MM.1S (cell line): ENCODE measurements around the gene CITED4.

Source experiments
- DNase-seq: peaks from one replicate; pipeline ENCODE4 v3.0.0-alpha.2; 2015
- H2AFZ ChIP-seq: fragments of 300-600 bp; sonication (generic); 2 replicates; pipeline ENCODE4 v1.6.0; 2016; ENCODE audit warnings: antibody characterized with exemption, low read length
- H3F3A ChIP-seq: fragments of 300-600 bp; sonication (generic); 2 replicates; pipeline ENCODE4 v1.6.1; 2016; ENCODE audit warnings: mild to moderate bottlenecking, antibody characterized with exemption, low read length, moderate library complexity, mixed read lengths; ENCODE audit not compliant: insufficient read depth
- H3K27ac ChIP-seq: fragments of 300-600 bp; sonication (generic); 2 replicates; pipeline ENCODE4 v1.5.1; 2016; ENCODE audit warnings: mild to moderate bottlenecking, low read length
- H3K27me3 ChIP-seq: fragments of 300-600 bp; sonication (generic); replicated peaks from 2 replicates; pipeline ENCODE4 v1.6.0; 2016; ENCODE audit warnings: low read length; ENCODE audit not compliant: insufficient read depth
- H3K36me3 ChIP-seq: fragments of 300-600 bp; sonication (generic); replicated peaks from 2 replicates; pipeline ENCODE4 v1.6.1; 2016; ENCODE audit warnings: mild to moderate bottlenecking, low read length, mixed read lengths; ENCODE audit not compliant: insufficient read depth
- H3K4me1 ChIP-seq: fragments of 300-600 bp; sonication (generic); 2 replicates; pipeline ENCODE4 v1.6.1; 2016; ENCODE audit warnings: low read length, mixed read lengths
- H3K4me2 ChIP-seq: fragments of 300-600 bp; sonication (generic); 2 replicates; pipeline ENCODE4 v1.6.0; 2016; ENCODE audit warnings: low read depth, low read length
- H3K4me3 ChIP-seq: fragments of 300-600 bp; sonication (generic); 2 replicates; pipeline ENCODE4 v1.5.1; 2016; ENCODE audit warnings: low read length, mixed read lengths
- H3K79me2 ChIP-seq: fragments of 300-600 bp; sonication (generic); 2 replicates; pipeline ENCODE4 v1.6.1; 2016; ENCODE audit warnings: mixed run types, low read length, mixed read lengths
- H3K9ac ChIP-seq: fragments of 300-600 bp; sonication (generic); 2 replicates; pipeline ENCODE4 v1.6.1; 2016; ENCODE audit warnings: low read length, mixed read lengths
- H3K9me2 ChIP-seq: fragments of 300-600 bp; sonication (generic); replicated peaks from 2 replicates; pipeline ENCODE4 v1.6.1; 2016; ENCODE audit warnings: mild to moderate bottlenecking, low read length, mixed read lengths; ENCODE audit not compliant: insufficient read depth
- H3K9me3 ChIP-seq: fragments of 300-600 bp; sonication (generic); replicated peaks from 2 replicates; pipeline ENCODE4 v1.6.1; 2016; ENCODE audit warnings: mild to moderate bottlenecking, low read length, mixed read lengths; ENCODE audit not compliant: insufficient read depth
- H4K20me1 ChIP-seq: fragments of 300-600 bp; sonication (generic); 2 replicates; pipeline ENCODE4 v1.6.1; 2016; ENCODE audit warnings: mild to moderate bottlenecking, low read length, moderate library complexity, mixed read lengths; ENCODE audit not compliant: insufficient read depth
- CTCF ChIP-seq: fragments of 300-600 bp; sonication (generic); IDR thresholded peaks from 2 replicates; pipeline ENCODE4 v1.5.1; 2016; ENCODE audit warnings: antibody characterized with exemption, low read length, mixed read lengths
- EZH2 ChIP-seq: fragments of 300-600 bp; sonication (generic); optimal IDR thresholded peaks from 2 replicates; pipeline ENCODE3; 2017; ENCODE audit warnings: low read depth, mild to moderate bottlenecking, antibody characterized with exemption, low read length, mixed read lengths
- EZH2phosphoT487 ChIP-seq: fragments of 300-600 bp; sonication (generic); IDR thresholded peaks from 2 replicates; pipeline ENCODE4 v1.6.1; 2018; ENCODE audit warnings: antibody characterized with exemption, low read length

CITED4 gene

GRCh38 chr1:40829631-40830245, 32.4 kb downstream of the CITED4 start:
- Histone ChIP-seq H3K9me3 (no peaks in the 10 kb centered on the region), H3K27me3 (0 out of 2 replicates have a peak, but pooled peaks cover 4% of the 10 kb centered on the region), H3F3A (no peaks in the 10 kb centered on the region), H2AFZ (no peak overlapping the region), H3K27ac (no peak overlapping the region), H3K4me3 (no peak overlapping the region), H3K9me2 (no peaks in the 10 kb centered on the region), H3K9ac (no peak overlapping the region), H3K79me2 (no peaks in the 10 kb centered on the region), H3K36me3 (no peaks in the 10 kb centered on the region), H4K20me1 (no peaks in the 10 kb centered on the region), H3K4me1 (no peaks in the 10 kb centered on the region), H3K4me2 (no peak overlapping the region)
- DNase-seq: no peak
- TF ChIP-seq EZH2 (no peak), EZH2phosphoT487 (no peak)

DNA sequence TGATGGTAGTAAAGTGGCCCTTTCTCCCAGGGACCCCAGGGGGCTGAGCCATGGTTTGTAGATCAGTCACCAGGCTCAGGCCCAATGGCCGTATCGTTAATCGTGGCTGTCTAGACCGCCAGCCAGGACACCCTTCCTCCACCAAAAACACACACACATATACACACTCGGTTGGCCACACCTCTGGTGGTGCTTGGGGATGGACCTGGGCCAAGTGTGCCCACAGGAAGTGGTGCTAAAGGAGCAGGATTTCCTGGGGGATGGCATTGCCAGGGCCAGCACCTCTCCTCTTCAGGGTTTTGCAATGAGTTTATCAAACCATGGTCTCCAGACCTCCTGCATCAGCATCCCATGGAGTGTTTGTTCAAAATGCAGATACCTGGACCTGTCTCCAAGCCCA, 36.2 kb downstream of the CITED4 start:
- Histone ChIP-seq H3F3A (no peaks in the 10 kb centered on the region), H4K20me1 (no peaks in the 10 kb centered on the region), H3K4me2 (no peak overlapping the region), H3K27ac (no peak overlapping the region), H3K9ac (no peak overlapping the region), H2AFZ (no peak overlapping the region), H3K9me2 (no peaks in the 10 kb centered on the region), H3K4me3 (no peak overlapping the region), H3K27me3 (0 out of 2 replicates have a peak, but pooled peaks cover 4% of the 10 kb centered on the region), H3K36me3 (no peaks in the 10 kb centered on the region), H3K79me2 (no peaks in the 10 kb centered on the region), H3K9me3 (no peaks in the 10 kb centered on the region), H3K4me1 (no peaks in the 10 kb centered on the region)
- TF ChIP-seq EZH2 (no peak), CTCF (no peak), EZH2phosphoT487 (no peak)
- no peak for DNase-seq

DNA sequence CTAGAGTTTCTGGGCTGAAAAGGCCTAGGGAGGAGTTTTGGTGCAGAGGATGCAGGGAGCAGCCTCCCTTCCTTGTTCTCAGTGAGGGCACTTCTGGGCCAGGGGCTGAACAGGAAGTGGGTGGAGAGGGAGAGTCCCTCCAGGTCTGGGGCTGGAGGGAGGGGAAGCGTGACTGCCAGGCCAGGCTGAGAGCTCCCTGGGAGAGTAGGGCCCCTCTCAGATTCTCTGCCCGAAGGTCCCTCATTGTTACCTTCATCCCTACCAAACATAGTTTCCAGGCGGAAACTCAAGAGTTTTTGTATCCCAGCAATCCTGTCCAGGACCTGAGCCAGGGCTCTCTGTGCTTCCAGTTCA, 36.8 kb downstream of the CITED4 start:
- H3K4me2 ChIP-seq: no peak overlapping the region
- H3K27ac ChIP-seq: no peak overlapping the region
- no peaks in the 10 kb centered on the region for H3K36me3 ChIP-seq
- no peaks in the 10 kb centered on the region for H3F3A ChIP-seq
- no peaks in the 10 kb centered on the region for H4K20me1 ChIP-seq
- no peak for TF ChIP-seq EZH2phosphoT487
- TF ChIP-seq EZH2: no peak
- TF ChIP-seq CTCF: no peak
- no peak overlapping the region for H2AFZ ChIP-seq
- H3K9ac ChIP-seq: no peak overlapping the region
- H3K9me2 ChIP-seq: no peaks in the 10 kb centered on the region
- H3K4me3 ChIP-seq: no peak overlapping the region
- no peaks in the 10 kb centered on the region for H3K9me3 ChIP-seq
- DNase-seq: no peak
- no peaks in the 10 kb centered on the region for H3K79me2 ChIP-seq
- H3K4me1 ChIP-seq: no peaks in the 10 kb centered on the region
- 0 out of 2 replicates have a peak, but pooled peaks cover 4% of the 10 kb centered on the region for H3K27me3 ChIP-seq
